ENCODE results near the gene SLC2A4RG. TPM values are rescaled to one million over a fixed set of nuclear protein-coding genes. Genes with fewer than 3 reads are reported as not detected.

The SLC2A4RG gene
- total and polyA plus RNA-seq, 2 of the 13 experiments (the other 11 are each of a cell fraction or from before 2014, with no cell fraction given) = 91.4 to 95.9 TPM

DNA sequence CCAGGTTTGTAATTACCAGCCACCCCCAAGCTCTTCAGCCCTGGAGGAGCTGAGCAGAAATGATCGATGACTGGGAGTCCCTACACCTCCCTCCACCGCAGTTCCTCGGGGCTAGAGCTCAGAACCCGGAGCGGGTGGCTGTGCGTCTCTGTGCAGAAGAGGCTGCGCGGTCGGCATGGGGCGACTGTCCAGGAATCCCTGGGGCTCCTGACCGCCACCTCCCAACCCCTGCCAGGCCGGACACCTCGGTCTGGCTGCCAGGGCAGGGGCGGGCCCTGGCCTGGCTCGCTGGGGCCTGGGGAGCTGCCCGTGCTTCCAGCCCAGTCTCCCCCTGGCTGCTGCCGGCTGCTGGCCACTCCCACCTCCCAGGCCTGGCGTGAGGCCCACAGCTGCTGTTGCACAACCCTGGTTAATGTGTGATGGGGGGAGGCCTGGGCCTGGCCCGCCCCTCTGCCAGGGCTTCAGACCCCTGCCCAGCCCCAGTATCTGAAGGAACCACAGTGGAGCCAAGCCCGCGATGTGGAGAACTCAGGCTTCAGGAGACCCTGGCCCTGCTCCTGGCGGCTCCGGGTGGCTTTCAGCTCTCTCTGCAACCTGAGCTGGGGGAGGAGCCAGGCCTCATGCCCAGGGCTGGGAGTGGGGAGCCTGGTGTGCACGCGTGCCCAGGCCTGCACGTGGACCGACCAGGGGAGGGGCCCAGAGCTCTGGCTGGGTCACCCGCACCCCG, 1.2 kb downstream of the SLC2A4RG start (continued):
- TF ChIP-seq MLXIP (CRISPR knock-in tag; IDR thresholded peaks at IDR 0.05; ENCODE audit: borderline replicate concordance) (peak; percentile 83; the same call in 1 of the 2 replicates), JUN (CRISPR knock-in tag; IDR thresholded peaks at IDR 0.05) (peak; percentile 86), ARNT2 (CRISPR knock-in tag; IDR thresholded peaks at IDR 0.05; ENCODE audit: low read depth) (peak; percentile 98), HNF1B (CRISPR knock-in tag; IDR thresholded peaks at IDR 0.05) (peak; percentile 100), NFKBIZ (CRISPR knock-in tag; IDR thresholded peaks at IDR 0.05) (peak; percentile 94), LRRFIP1 (CRISPR knock-in tag; conservative IDR thresholded peaks at IDR 0.05) (0 out of 2 replicates have a peak, but pooled peaks have one; percentile 40), ZNF235 (CRISPR knock-in tag; IDR thresholded peaks at IDR 0.05; ENCODE audit: borderline replicate concordance) (peak; percentile 82), ZNF274 (CRISPR knock-in tag; IDR thresholded peaks at IDR 0.05) (peak; percentile 93), KLF12 (CRISPR knock-in tag; IDR thresholded peaks at IDR 0.05; ENCODE audit: borderline replicate concordance) (peak; percentile 99), TOPORS (CRISPR knock-in tag; IDR thresholded peaks at IDR 0.05) (no peak; the same call in none of the 2 replicates), BHLHE40 (IDR thresholded peaks at IDR 0.05; ENCODE audit: low read length) (peak; percentile 39; the same call in 1 of the 2 replicates), PHF8 (CRISPR knock-in tag; IDR thresholded peaks at IDR 0.05) (peak; percentile 91), ZNF446 (CRISPR knock-in tag; IDR thresholded peaks at IDR 0.05) (no peak; the same call in 1 of the 2 replicates), GTF2F1 (IDR thresholded peaks at IDR 0.05; ENCODE audit: low read length) (no peak; the same call in 1 of the 2 replicates), ZNF720 (CRISPR knock-in tag; IDR thresholded peaks at IDR 0.05) (peak; percentile 15; the same call in 1 of the 2 replicates), ZMAT3 (CRISPR knock-in tag; conservative IDR thresholded peaks at IDR 0.05) (peak; percentile 64), ZNF382 (CRISPR knock-in tag; IDR thresholded peaks at IDR 0.05; ENCODE audit: borderline replicate concordance) (no peak), SIX4 (CRISPR knock-in tag; IDR thresholded peaks at IDR 0.05) (peak; percentile 92), ZNF333 (CRISPR knock-in tag; IDR thresholded peaks at IDR 0.05; ENCODE audit: borderline replicate concordance) (peak; percentile 90; the same call in 1 of the 2 replicates)
- TF ChIP-seq, protein P1, sequence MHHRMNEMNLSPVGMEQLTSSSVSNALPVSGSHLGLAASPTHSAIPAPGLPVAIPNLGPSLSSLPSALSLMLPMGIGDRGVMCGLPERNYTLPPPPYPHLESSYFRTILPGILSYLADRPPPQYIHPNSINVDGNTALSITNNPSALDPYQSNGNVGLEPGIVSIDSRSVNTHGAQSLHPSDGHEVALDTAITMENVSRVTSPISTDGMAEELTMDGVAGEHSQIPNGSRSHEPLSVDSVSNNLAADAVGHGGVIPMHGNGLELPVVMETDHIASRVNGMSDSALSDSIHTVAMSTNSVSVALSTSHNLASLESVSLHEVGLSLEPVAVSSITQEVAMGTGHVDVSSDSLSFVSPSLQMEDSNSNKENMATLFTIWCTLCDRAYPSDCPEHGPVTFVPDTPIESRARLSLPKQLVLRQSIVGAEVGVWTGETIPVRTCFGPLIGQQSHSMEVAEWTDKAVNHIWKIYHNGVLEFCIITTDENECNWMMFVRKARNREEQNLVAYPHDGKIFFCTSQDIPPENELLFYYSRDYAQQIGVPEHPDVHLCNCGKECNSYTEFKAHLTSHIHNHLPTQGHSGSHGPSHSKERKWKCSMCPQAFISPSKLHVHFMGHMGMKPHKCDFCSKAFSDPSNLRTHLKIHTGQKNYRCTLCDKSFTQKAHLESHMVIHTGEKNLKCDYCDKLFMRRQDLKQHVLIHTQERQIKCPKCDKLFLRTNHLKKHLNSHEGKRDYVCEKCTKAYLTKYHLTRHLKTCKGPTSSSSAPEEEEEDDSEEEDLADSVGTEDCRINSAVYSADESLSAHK (CRISPR knock-in tag; IDR thresholded peaks at IDR 0.05; ENCODE audit: borderline replicate concordance) = no peak; the same call in 1 of the 2 replicates

All from HepG2 (cell line).